ENCODE measurements around the gene CCSAP. TPM values are rescaled to one million over a fixed set of nuclear protein-coding genes. Genes with fewer than 3 reads are reported as not detected.

Gene CCSAP
- total RNA-seq, 1 donor from 2014 or later, result 2.5 TPM

DNA sequence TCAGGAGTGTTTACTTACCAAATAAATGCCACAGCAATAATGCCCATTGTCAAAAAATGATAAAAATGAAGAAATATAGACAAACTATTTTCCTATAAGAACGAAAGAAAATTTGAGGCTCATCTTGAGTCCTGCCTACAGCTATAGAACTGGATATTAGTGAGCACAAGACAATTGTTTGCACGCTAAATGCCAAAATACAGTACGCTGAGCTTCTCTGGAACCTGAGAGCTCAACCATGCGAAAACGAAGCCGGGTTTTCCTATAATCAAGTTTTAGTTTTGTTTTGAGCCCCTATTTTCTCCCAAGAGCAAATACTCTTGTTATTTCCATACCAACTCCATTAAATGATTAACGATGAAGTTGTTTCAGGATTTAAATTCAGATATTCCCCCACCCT, 42.0 kb upstream of the CCSAP start:
- DNase-seq, result no peak
- H3K4me1 ChIP-seq, result peaks cover 5% of the 10 kb centered on the region
- H3K9me3 ChIP-seq (replicated peaks), result no peaks in the 10 kb centered on the region
- no peak overlapping the region for H3K27ac ChIP-seq (replicated peaks)
- peaks cover 25% of the 10 kb centered on the region for H3K27me3 ChIP-seq (ENCODE audit: low read depth)
- no peaks in the 10 kb centered on the region for H3K36me3 ChIP-seq
- H3K4me3 ChIP-seq, result no peak overlapping the region
- no peak for TF ChIP-seq CTCF (IDR thresholded peaks at IDR 0.05; ENCODE audit: borderline replicate concordance)
- intact Hi-C loops (cut with micrococcal nuclease), result no loop called here

DNA sequence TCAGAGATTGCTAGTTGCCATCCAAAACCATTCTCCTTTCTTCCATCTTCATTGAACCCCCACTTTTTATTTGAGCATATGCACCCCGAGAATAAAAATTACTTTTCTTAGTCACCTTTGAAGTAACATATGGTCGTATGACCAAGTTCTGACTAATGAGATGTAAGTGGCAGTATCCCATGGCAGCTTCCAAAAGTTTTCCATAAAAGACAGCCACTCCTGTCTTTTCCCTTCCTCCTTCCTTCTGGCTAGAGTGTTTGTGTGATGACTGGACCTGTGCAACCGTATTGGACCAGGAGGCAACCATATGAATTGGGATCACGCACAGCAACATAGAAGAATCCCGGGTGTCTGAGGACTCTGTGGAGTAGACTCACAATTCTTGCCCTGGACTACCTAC, 41.1 kb upstream of the CCSAP start:
- DNase-seq, result no peak

GRCh38 chr1:229383188-229383587, 40.3 kb upstream of the CCSAP start:
- intact Hi-C loops (cut with micrococcal nuclease), result no loop called here
- no peak for TF ChIP-seq CTCF (IDR thresholded peaks at IDR 0.05; ENCODE audit: borderline replicate concordance)
- no peaks in the 10 kb centered on the region for H3K36me3 ChIP-seq
- no peak overlapping the region for H3K4me3 ChIP-seq
- H3K27me3 ChIP-seq (ENCODE audit: low read depth), result peaks cover 25% of the 10 kb centered on the region
- peaks cover 5% of the 10 kb centered on the region for H3K4me1 ChIP-seq
- H3K9me3 ChIP-seq (replicated peaks), result no peaks in the 10 kb centered on the region
- no peak for DNase-seq
- no peak overlapping the region for H3K27ac ChIP-seq (replicated peaks)

More for the DNA sequence above, 41.1 kb upstream of the CCSAP start:
- no peak overlapping the region for H3K4me3 ChIP-seq
- no peaks in the 10 kb centered on the region for H3K9me3 ChIP-seq (replicated peaks)
- TF ChIP-seq CTCF (IDR thresholded peaks at IDR 0.05; ENCODE audit: borderline replicate concordance), result no peak
- intact Hi-C loops (cut with micrococcal nuclease), result no loop called here
- no peak overlapping the region for H3K27ac ChIP-seq (replicated peaks)
- H3K27me3 ChIP-seq (ENCODE audit: low read depth), result peaks cover 25% of the 10 kb centered on the region
- no peaks in the 10 kb centered on the region for H3K36me3 ChIP-seq
- peaks cover 5% of the 10 kb centered on the region for H3K4me1 ChIP-seq

GRCh38 chr1:229381234-229381633, 38.4 kb upstream of the CCSAP start:
- Histone ChIP-seq H3K27ac (replicated peaks) (no peak overlapping the region), H3K4me3 (no peak overlapping the region), H3K27me3 (ENCODE audit: low read depth) (peaks cover 32% of the 10 kb centered on the region), H3K9me3 (replicated peaks) (no peaks in the 10 kb centered on the region), H3K36me3 (no peaks in the 10 kb centered on the region), H3K4me1 (peaks cover 5% of the 10 kb centered on the region)
- intact Hi-C loops (cut with micrococcal nuclease), result no loop called here
- DNase-seq, result no peak
- TF ChIP-seq CTCF (IDR thresholded peaks at IDR 0.05; ENCODE audit: borderline replicate concordance), result peak; percentile 17

GRCh38 chr1:229380536-229381160, 37.8 kb upstream of the CCSAP start:
- Histone ChIP-seq H3K27me3 (ENCODE audit: low read depth) (peaks cover 32% of the 10 kb centered on the region), H3K4me1 (no peaks in the 10 kb centered on the region), H3K36me3 (no peaks in the 10 kb centered on the region), H3K9me3 (replicated peaks) (no peaks in the 10 kb centered on the region), H3K27ac (replicated peaks) (no peak overlapping the region), H3K4me3 (no peak overlapping the region)
- no peak for DNase-seq
- no peak for TF ChIP-seq CTCF (IDR thresholded peaks at IDR 0.05; ENCODE audit: borderline replicate concordance)
- intact Hi-C loops (cut with micrococcal nuclease), result no loop called here

Data from left ventricle myocardium inferior (tissue), 1 donor.